Measurements from ENCODE around the gene DNAJC6. TPM values are rescaled to one million over a fixed set of nuclear protein-coding genes. Genes with fewer than 3 reads are reported as not detected.

Gene DNAJC6
- total RNA-seq, 1 donor from 2014 or later, result 21.9 TPM

- H3K4me2 ChIP-seq, result no peak overlapping the region
- H3K27me3 ChIP-seq, result no peaks in the 10 kb centered on the region
- TF ChIP-seq EZH2phosphoT487 (IDR thresholded peaks at IDR 0.05), result no peak
- TF ChIP-seq, protein P1, sequence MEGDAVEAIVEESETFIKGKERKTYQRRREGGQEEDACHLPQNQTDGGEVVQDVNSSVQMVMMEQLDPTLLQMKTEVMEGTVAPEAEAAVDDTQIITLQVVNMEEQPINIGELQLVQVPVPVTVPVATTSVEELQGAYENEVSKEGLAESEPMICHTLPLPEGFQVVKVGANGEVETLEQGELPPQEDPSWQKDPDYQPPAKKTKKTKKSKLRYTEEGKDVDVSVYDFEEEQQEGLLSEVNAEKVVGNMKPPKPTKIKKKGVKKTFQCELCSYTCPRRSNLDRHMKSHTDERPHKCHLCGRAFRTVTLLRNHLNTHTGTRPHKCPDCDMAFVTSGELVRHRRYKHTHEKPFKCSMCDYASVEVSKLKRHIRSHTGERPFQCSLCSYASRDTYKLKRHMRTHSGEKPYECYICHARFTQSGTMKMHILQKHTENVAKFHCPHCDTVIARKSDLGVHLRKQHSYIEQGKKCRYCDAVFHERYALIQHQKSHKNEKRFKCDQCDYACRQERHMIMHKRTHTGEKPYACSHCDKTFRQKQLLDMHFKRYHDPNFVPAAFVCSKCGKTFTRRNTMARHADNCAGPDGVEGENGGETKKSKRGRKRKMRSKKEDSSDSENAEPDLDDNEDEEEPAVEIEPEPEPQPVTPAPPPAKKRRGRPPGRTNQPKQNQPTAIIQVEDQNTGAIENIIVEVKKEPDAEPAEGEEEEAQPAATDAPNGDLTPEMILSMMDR (IDR thresholded peaks at IDR 0.05), result peak; percentile 26
- no peaks in the 10 kb centered on the region for H3K36me3 ChIP-seq
- H2AFZ ChIP-seq (replicated peaks), result no peak overlapping the region
- no peak overlapping the region for H3K27ac ChIP-seq
- Mint-ChIP-seq H3K36me3 (peaks cover 12% of the 10 kb centered on the region), H3K4me1 (peaks cover 6% of the 10 kb centered on the region), H3K4me3 (no peak overlapping the region), H3K27me3 (ENCODE audit: insufficient read depth, low read depth) (no peaks in the 10 kb centered on the region), H3K9me3 (no peaks in the 10 kb centered on the region), H3K27ac (no peak overlapping the region)
- no peaks in the 10 kb centered on the region for H3K9me3 ChIP-seq (ENCODE audit: low read depth)
- no peak for DNase-seq (ENCODE audit: low spot score)
- no peak overlapping the region for H3K4me3 ChIP-seq
- H3K9ac ChIP-seq, result no peak overlapping the region
- no peaks in the 10 kb centered on the region for H3K79me2 ChIP-seq (ENCODE audit: low read depth)
- H3F3A ChIP-seq (ENCODE audit: low read depth), result peaks cover 21% of the 10 kb centered on the region
- H4K20me1 ChIP-seq (ENCODE audit: low read depth), result peaks cover 11% of the 10 kb centered on the region
- H3K4me1 ChIP-seq, result peaks cover 31% of the 10 kb centered on the region
Observed at GRCh38 chr1:65434255-65434654, 124.9 kb downstream of the DNAJC6 start.

GRCh38 chr1:65434760-65435159, 125.4 kb downstream of the DNAJC6 start:
- Histone ChIP-seq H3K79me2 (ENCODE audit: low read depth) (no peaks in the 10 kb centered on the region), H3F3A (ENCODE audit: low read depth) (peaks cover 16% of the 10 kb centered on the region), H3K4me2 (no peak overlapping the region), H3K27ac (no peak overlapping the region), H3K4me1 (peaks cover 26% of the 10 kb centered on the region), H3K36me3 (no peaks in the 10 kb centered on the region), H4K20me1 (ENCODE audit: low read depth) (peaks cover 5% of the 10 kb centered on the region), H3K9ac (no peak overlapping the region), H3K9me3 (ENCODE audit: low read depth) (no peaks in the 10 kb centered on the region), H3K4me3 (no peak overlapping the region), H2AFZ (replicated peaks) (no peak overlapping the region), H3K27me3 (no peaks in the 10 kb centered on the region)
- no peaks in the 10 kb centered on the region for H3K27me3 Mint-ChIP-seq (ENCODE audit: insufficient read depth, low read depth)
- H3K4me1 Mint-ChIP-seq, result peaks cover 5% of the 10 kb centered on the region
- H3K9me3 Mint-ChIP-seq, result no peaks in the 10 kb centered on the region
- TF ChIP-seq EZH2 (IDR thresholded peaks at IDR 0.05) (no peak), EZH2phosphoT487 (IDR thresholded peaks at IDR 0.05) (no peak)
- TF ChIP-seq, protein P1 (IDR thresholded peaks at IDR 0.05), result no peak
- H3K27ac Mint-ChIP-seq, result no peak overlapping the region
- peaks cover 11% of the 10 kb centered on the region for H3K36me3 Mint-ChIP-seq
- DNase-seq (ENCODE audit: low spot score), result no peak
- H3K4me3 Mint-ChIP-seq, result no peak overlapping the region

DNA sequence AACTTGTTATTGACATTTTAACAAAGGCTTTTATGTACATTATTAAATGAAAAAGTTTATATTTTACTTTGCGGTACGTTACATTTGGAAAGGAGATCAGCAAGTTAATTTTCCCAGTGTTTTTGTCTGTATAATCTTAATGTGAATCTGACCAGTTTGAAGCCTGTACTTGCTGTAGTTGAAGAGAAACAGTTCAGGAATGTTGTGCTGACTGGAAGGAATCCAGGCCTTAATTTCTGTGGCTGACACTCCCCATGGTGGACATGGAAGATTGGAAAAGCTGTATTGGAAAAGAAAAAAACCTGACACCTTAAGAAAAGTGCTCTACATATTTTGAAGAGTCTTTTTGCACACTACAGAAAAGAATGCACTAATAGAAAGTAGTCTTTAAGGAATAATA, 126.6 kb downstream of the DNAJC6 start:
- H3K27ac Mint-ChIP-seq, result no peak overlapping the region
- TF ChIP-seq, protein P1 (IDR thresholded peaks at IDR 0.05), result no peak
- TF ChIP-seq EZH2 (IDR thresholded peaks at IDR 0.05), result no peak
- no peak for TF ChIP-seq EZH2phosphoT487 (IDR thresholded peaks at IDR 0.05)
- peaks cover 7% of the 10 kb centered on the region for H3K36me3 Mint-ChIP-seq
- Histone ChIP-seq H4K20me1 (ENCODE audit: low read depth) (no peaks in the 10 kb centered on the region), H3K9me3 (ENCODE audit: low read depth) (no peaks in the 10 kb centered on the region), H3K4me3 (no peak overlapping the region), H3K4me2 (no peak overlapping the region), H3F3A (ENCODE audit: low read depth) (peaks cover 11% of the 10 kb centered on the region), H3K9ac (no peak overlapping the region), H3K79me2 (ENCODE audit: low read depth) (no peaks in the 10 kb centered on the region), H3K27ac (no peak overlapping the region), H3K27me3 (no peaks in the 10 kb centered on the region), H3K4me1 (peaks cover 24% of the 10 kb centered on the region), H2AFZ (replicated peaks) (no peak overlapping the region), H3K36me3 (no peaks in the 10 kb centered on the region)
- H3K4me3 Mint-ChIP-seq, result no peak overlapping the region
- H3K9me3 Mint-ChIP-seq, result no peaks in the 10 kb centered on the region
- no peak for DNase-seq (ENCODE audit: low spot score)
- no peaks in the 10 kb centered on the region for H3K27me3 Mint-ChIP-seq (ENCODE audit: insufficient read depth, low read depth)
- H3K4me1 Mint-ChIP-seq, result peaks cover 5% of the 10 kb centered on the region

Data from neural progenitor cell (in vitro differentiated cells).